Panc1 (cell line): ENCODE results near the gene SAA4. TPM values are rescaled to one million over a fixed set of nuclear protein-coding genes. Genes with fewer than 3 reads are reported as not detected.
"Not testable (repeated sequence)": the region's sequence is repeated elsewhere in the genome, so short reads cannot be mapped to it uniquely, and the experiment has no call there.

Source experiments
- ATAC-seq: fragments of 200-7000 bp; cut with Tn5 transposase; 2 replicates; pipeline ENCODE4 v1.9.1; 2020; ENCODE audit warnings: mild to moderate bottlenecking, moderate library complexity
- BruUV-seq: library from RNA; stranded (reverse); fragments of 400-500 nt; replicated peaks from 2 replicates; lab custom pipeline; 2021; lab: Mats Ljungman, UMichigan
- CTCF ChIA-PET: fragments of 300-600 bp; sonication (Branson Sonifier 250); formaldehyde crosslinking; loops from one replicate; lab custom pipeline; 2022; ENCODE audit warnings: antibody characterized with exemption; lab: Charles Lee
- POLR2A ChIA-PET: fragments of 300-600 bp; sonication (Branson Sonifier 250); formaldehyde crosslinking; loops from one replicate; lab custom pipeline; 2022; ENCODE audit warnings: antibody characterized with exemption; lab: Charles Lee
- DNase-seq: peaks from one replicate; pipeline ENCODE4 v3.0.0-alpha.2; 2010; ENCODE audit warnings: low read depth, low spot score
- H3K27ac ChIP-seq: 2 replicates; pipeline ENCODE4 v1.5.1; 2011; ENCODE audit warnings: mild to moderate bottlenecking, low read length, inconsistent platforms
- H3K27me3 ChIP-seq: fragments of 200-500 bp; sonication (Bioruptor generic); 2 replicates; pipeline ENCODE4 v1.6.0; 2014; ENCODE audit warnings: low read length, inconsistent platforms; ENCODE audit not compliant: control insufficient read depth, insufficient read depth
- H3K36me3 ChIP-seq: fragments of 200-500 bp; sonication (Bioruptor generic); 2 replicates; pipeline ENCODE4 v1.5.1; 2014; ENCODE audit warnings: inconsistent platforms, mild to moderate bottlenecking, low read length, moderate library complexity; ENCODE audit not compliant: control insufficient read depth, insufficient read depth
- H3K4me1 ChIP-seq: 2 replicates; pipeline ENCODE4 v1.5.1; 2011; ENCODE audit warnings: inconsistent platforms, mild to moderate bottlenecking, low read length, moderate library complexity; ENCODE audit not compliant: control insufficient read depth, insufficient read depth
- H3K4me3 ChIP-seq, 2 experiments: 2 replicates each; pipeline ENCODE4 v1.5.1; 2011 to 2012; ENCODE audit warnings: low read depth in 2 of 2, low read length in 2 of 2, mild to moderate bottlenecking in 2 of 2, inconsistent platforms in 1 of 2, moderate library complexity in 1 of 2
- H3K9me3 ChIP-seq: fragments of 200-500 bp; sonication (Bioruptor generic); 2 replicates; pipeline ENCODE4 v1.5.1; 2014; ENCODE audit warnings: low read depth, mild to moderate bottlenecking, inconsistent platforms, low read length, moderate library complexity; ENCODE audit not compliant: control insufficient read depth, insufficient read depth
- CTCF ChIP-seq: fragments of 450-650 bp; IDR thresholded peaks from 2 replicates; pipeline ENCODE4 v1.5.1; 2017; ENCODE audit warnings: mild to moderate bottlenecking
- POLR2AphosphoS5 ChIP-seq: IDR thresholded peaks from 2 replicates; pipeline ENCODE4 v1.6.1; 2012; ENCODE audit warnings: mild to moderate bottlenecking, low read depth, low read length, moderate library complexity
- REST ChIP-seq, 2 experiments: IDR thresholded peaks; 2 replicates each; pipeline ENCODE4 v1.6.1; 2011 to 2012; ENCODE audit warnings: low read depth in 2 of 2, control low read depth in 1 of 2, low read length in 1 of 2, mild to moderate bottlenecking in 1 of 2, moderate library complexity in 1 of 2; ENCODE audit not compliant: insufficient read depth in 1 of 2
- SIN3A ChIP-seq: IDR thresholded peaks from 2 replicates; pipeline ENCODE4 v1.6.1; 2012; ENCODE audit warnings: low read depth, mild to moderate bottlenecking, low read length, moderate library complexity, borderline replicate concordance; ENCODE audit not compliant: insufficient read depth
- TCF7L2 ChIP-seq: IDR thresholded peaks from 2 replicates; pipeline ENCODE4 v1.6.1; 2011; ENCODE audit warnings: mild to moderate bottlenecking, low read depth, low read length, inconsistent platforms
- in situ Hi-C: cut with HindIII; loops from 2 replicates; pipeline ENCODE4 v1.10.0; 2016; ENCODE audit warnings: low sequenced_read_pairs, low pct_unique_long_range_greater_than_20kb
- intact Hi-C: fragments of 100-400 bp; cut with micrococcal nuclease; formaldehyde crosslinking; loops from one replicate; pipeline ENCODE4 v1.10.0; 2022; ENCODE audit not compliant: unreplicated experiment
- total RNA-seq: library from RNA; stranded (reverse); gene quantifications from one replicate; pipeline ENCODE4 v1.2.1, GENCODE V29; 2021; ENCODE audit not compliant: unreplicated experiment

Gene SAA4
- total RNA-seq, 1 experiment from 2014 or later, result not detected

GRCh38 chr11:18246379-18247190 lies 10.0 kb upstream of the SAA4 start:
- H3K4me3 ChIP-seq, H3K27me3 ChIP-seq, DNase-seq, H3K36me3 ChIP-seq, H3K27ac ChIP-seq, BruUV-seq, POLR2A ChIA-PET, intact Hi-C loops, H3K4me1 ChIP-seq, in situ Hi-C loops, H3K9me3 ChIP-seq: not testable (repeated sequence)
- peak; percentile 18; the same call in 1 of the 2 replicates for ATAC-seq
- CTCF ChIA-PET, result interaction anchor here (0.6 kb wide), 1 partner anchor 290 kb away, joined by 14 read pairs; no protein-coding TSS in a partner anchor

GRCh38 chr11:18245396-18245795 lies 8.8 kb upstream of the SAA4 start:
- H3K36me3 ChIP-seq, result no peaks in the 10 kb centered on the region
- no peak overlapping the region for H3K4me3 ChIP-seq
- ATAC-seq (no peak), DNase-seq (no peak)
- ChIA-PET CTCF (interaction anchor here (0.5 kb wide), 1 partner anchor 25 kb away, joined by 3 read pairs; no protein-coding TSS in a partner anchor), POLR2A (no interaction called here)
- intact Hi-C loops, result no loop called here
- in situ Hi-C loops, result no loop called here
- no TSS peak for BruUV-seq
- no peaks in the 10 kb centered on the region for H3K9me3 ChIP-seq
- H3K27me3 ChIP-seq, result no peaks in the 10 kb centered on the region
- H3K4me1 ChIP-seq, result no peaks in the 10 kb centered on the region
- no peak overlapping the region for H3K27ac ChIP-seq
- no peak for TF ChIP-seq POLR2AphosphoS5
- no peak for TF ChIP-seq CTCF
- no peak for TF ChIP-seq REST (IDR thresholded peaks at IDR 0.05; ENCODE audit: insufficient read depth in 1 of 2, low read depth in 2 of 2, low read length in 1 of 2)
- no peak for TF ChIP-seq TCF7L2
- TF ChIP-seq SIN3A, result no peak

- no peaks in the 10 kb centered on the region for H3K4me1 ChIP-seq
- ChIA-PET CTCF (no interaction called here), POLR2A (interaction anchor here (0.6 kb wide), 1 partner anchor 155 kb away, joined by 4 read pairs; no protein-coding TSS in a partner anchor)
- H3K27me3 ChIP-seq, result peaks cover 8% of the 10 kb centered on the region; the same call in 1 of the 2 replicates
- intact Hi-C loops (no loop called here), in situ Hi-C loops (no loop called here)
- no peak overlapping the region for H3K27ac ChIP-seq
- H3K4me3 ChIP-seq, result no peak overlapping the region
- no peaks in the 10 kb centered on the region for H3K9me3 ChIP-seq
- peak; percentile 91 for TF ChIP-seq CTCF
- no peak for TF ChIP-seq TCF7L2
- TF ChIP-seq REST (IDR thresholded peaks at IDR 0.05; ENCODE audit: insufficient read depth in 1 of 2, low read depth in 2 of 2, low read length in 1 of 2), result no peak
- TF ChIP-seq POLR2AphosphoS5, result no peak
- TF ChIP-seq SIN3A, result no peak
- H3K36me3 ChIP-seq, result no peaks in the 10 kb centered on the region
- BruUV-seq, result no TSS peak
- DNase-seq, result peak; percentile 54
- ATAC-seq, result peak; percentile 78
These were observed 7.3 kb upstream of the SAA4 start for GRCh38 chr11:18243783-18244362.
